SK-N-SH (cell line): ENCODE results near the gene MAST4. TPM values are rescaled to one million over a fixed set of nuclear protein-coding genes. Genes with fewer than 3 reads are reported as not detected.

Experiments
- CTCF ChIA-PET: fragments of 300-600, 350-600 bp; formaldehyde crosslinking; extraction: SDS; loops from one replicate; lab custom pipeline; 2021; lab: Yijun Ruan, JAX
- POLR2A ChIA-PET: fragments of 350-600 bp; sonication (Branson Sonifier 250); formaldehyde crosslinking; extraction: SDS; loops from one replicate; lab custom pipeline; 2020; ENCODE audit warnings: antibody characterized with exemption, inconsistent platforms; lab: Yijun Ruan, JAX
- DNase-seq: peaks from one replicate; pipeline ENCODE4 v3.0.0; 2012
- H2AFZ ChIP-seq: fragments of 200-600 bp; sonication (generic); 2 replicates; pipeline ENCODE4 v1.8.1; 2016; ENCODE audit warnings: antibody characterized with exemption, mild to moderate bottlenecking, low read depth
- H3F3A ChIP-seq: fragments of 200-600 bp; sonication (generic); replicated peaks from 2 replicates; pipeline ENCODE3; 2016; ENCODE audit warnings: antibody characterized with exemption, mild to moderate bottlenecking; ENCODE audit not compliant: insufficient read depth
- H3K27ac ChIP-seq, 2 experiments: fragments of 200-500 bp in 1 of 2; fragments of 200-600 bp in 1 of 2; sonication (Bioruptor generic) in 1 of 2; sonication (generic), shearing (Covaris generic) in 1 of 2; 2 replicates each; pipeline versions ENCODE4 v1.5.1 to v1.6.1; 2014 to 2016; ENCODE audit warnings: low read depth in 2 of 2, inconsistent platforms in 1 of 2, low read length in 1 of 2, mild to moderate bottlenecking in 1 of 2, mixed read lengths in 1 of 2
- H3K27me3 ChIP-seq: fragments of 200-600 bp; sonication (generic), shearing (Covaris generic); 2 replicates; pipeline ENCODE4 v1.6.1; 2016; ENCODE audit warnings: mixed run types; ENCODE audit not compliant: insufficient read depth
- H3K36me3 ChIP-seq, 2 experiments: fragments of 200-500 bp in 1 of 2; fragments of 200-600 bp in 1 of 2; sonication (Bioruptor generic) in 1 of 2; sonication (generic) in 1 of 2; replicated peaks in 1 of 2; 2 replicates each; pipeline versions ENCODE3 to v1.5.1; 2014 to 2016; ENCODE audit warnings: low read length in 1 of 2, mild to moderate bottlenecking in 1 of 2; ENCODE audit not compliant: insufficient read depth in 2 of 2, control insufficient read depth in 1 of 2
- H3K4me1 ChIP-seq, 2 experiments: fragments of 200-500 bp in 1 of 2; fragments of 200-600 bp in 1 of 2; sonication (Bioruptor generic) in 1 of 2; sonication (generic), shearing (Covaris generic) in 1 of 2; 2 replicates each; pipeline versions ENCODE4 v1.5.1 to v1.6.1; 2014 to 2016; ENCODE audit warnings: low read depth in 1 of 2, low read length in 1 of 2, mixed run types in 1 of 2; ENCODE audit not compliant: insufficient read depth in 2 of 2, control insufficient read depth in 1 of 2
- H3K4me2 ChIP-seq: fragments of 200-600 bp; sonication (generic), shearing (Covaris generic); 2 replicates; pipeline ENCODE4 v1.6.1; 2017; ENCODE audit warnings: mixed run types
- H3K4me3 ChIP-seq, 2 experiments: fragments of 200-500 bp in 1 of 2; fragments of 200-600 bp in 1 of 2; sonication (Bioruptor generic) in 1 of 2; sonication (generic), shearing (Covaris generic) in 1 of 2; 2 replicates each; pipeline versions ENCODE4 v1.5.1 to v1.8.1; 2014 to 2016; ENCODE audit warnings: low read depth in 2 of 2, inconsistent platforms in 1 of 2, low read length in 1 of 2, mild to moderate bottlenecking in 1 of 2, mixed read lengths in 1 of 2, moderate library complexity in 1 of 2
- H3K79me2 ChIP-seq: fragments of 200-600 bp; sonication (generic); 2 replicates; pipeline ENCODE4 v1.8.1; 2017; ENCODE audit warnings: mild to moderate bottlenecking; ENCODE audit not compliant: insufficient read depth
- H3K9ac ChIP-seq: fragments of 200-600 bp; sonication (generic); 2 replicates; pipeline ENCODE4 v1.6.1; 2017; ENCODE audit warnings: mixed run types
- H3K9me2 ChIP-seq: fragments of 200-600 bp; sonication (generic); 2 replicates; pipeline ENCODE4 v1.6.1; 2017; ENCODE audit warnings: mixed run types
- H3K9me3 ChIP-seq: fragments of 200-600 bp; sonication (generic); 2 replicates; pipeline ENCODE4 v1.6.1; 2017; ENCODE audit warnings: mixed run types, mild to moderate bottlenecking, moderate library complexity
- H4K20me1 ChIP-seq: fragments of 200-600 bp; sonication (generic); 2 replicates; pipeline ENCODE4 v1.6.1; 2017; ENCODE audit warnings: mild to moderate bottlenecking, mixed run types; ENCODE audit not compliant: insufficient read depth
- ELF1 ChIP-seq: IDR thresholded peaks from 2 replicates; pipeline ENCODE4 v1.4.0; 2012
- EP300 ChIP-seq, 2 experiments: IDR thresholded peaks; 2 replicates each; pipeline versions ENCODE4 v1.4.0 to v1.6.1; 2012; ENCODE audit warnings: borderline replicate concordance in 1 of 2, low read depth in 1 of 2, low read length in 1 of 2
- FOSL2 ChIP-seq: IDR thresholded peaks from 2 replicates; pipeline ENCODE4 v1.4.0; 2012; ENCODE audit warnings: low read depth, mild to moderate bottlenecking, moderate library complexity, borderline replicate concordance
- FOXJ3 ChIP-seq: sonication (generic); formaldehyde crosslinking; IDR thresholded peaks from 2 replicates; pipeline ENCODE4 v1.5.1; 2020; ENCODE audit warnings: mild to moderate bottlenecking, missing genetic modification reagents
- FOXM1 ChIP-seq: IDR thresholded peaks from 2 replicates; pipeline ENCODE4 v1.4.0; 2012; ENCODE audit warnings: low read depth, mild to moderate bottlenecking
- GATA2 ChIP-seq: sonication (generic); formaldehyde crosslinking; IDR thresholded peaks from 2 replicates; pipeline ENCODE4 v1.5.0; 2020; ENCODE audit warnings: mild to moderate bottlenecking, missing genetic modification reagents
- JUND ChIP-seq: IDR thresholded peaks from 2 replicates; pipeline ENCODE4 v1.4.0; 2012
- MEF2A ChIP-seq: IDR thresholded peaks from 2 replicates; pipeline ENCODE4 v1.4.0; 2012; ENCODE audit warnings: low read depth, borderline replicate concordance
- MXI1 ChIP-seq: IDR thresholded peaks from 2 replicates; pipeline ENCODE4 v1.6.1; 2012; ENCODE audit warnings: mild to moderate bottlenecking, low read depth, low read length, improper control_type of control experiment
- RAD21 ChIP-seq: IDR thresholded peaks from 2 replicates; pipeline ENCODE4 v1.6.1; 2012; ENCODE audit warnings: mild to moderate bottlenecking, low read length
- RCOR1 ChIP-seq: fragments of 150-350 bp; IDR thresholded peaks from 2 replicates; pipeline ENCODE4 v1.6.1; 2017; ENCODE audit warnings: antibody characterized with exemption, low read length
- RXRA ChIP-seq: IDR thresholded peaks from 2 replicates; pipeline ENCODE4 v1.4.0; 2012; ENCODE audit warnings: low read depth, mild to moderate bottlenecking, borderline replicate concordance
- SMC3 ChIP-seq: IDR thresholded peaks from 2 replicates; pipeline ENCODE4 v1.6.1; 2012; ENCODE audit warnings: low read depth, low read length, improper control_type of control experiment
- TAF1 ChIP-seq: IDR thresholded peaks from 2 replicates; pipeline ENCODE4 v1.6.1; 2012; ENCODE audit warnings: low read depth, mild to moderate bottlenecking, low read length, moderate library complexity, borderline replicate concordance
- TEAD4 ChIP-seq: IDR thresholded peaks from 2 replicates; pipeline ENCODE4 v1.4.0; 2012; ENCODE audit warnings: mild to moderate bottlenecking, borderline replicate concordance; ENCODE audit not compliant: insufficient read depth
- WGBS: methylation state at CpG from one replicate; pipeline ENCODE4 v1.1.6; 2017; ENCODE audit warnings: low lambda C conversion rate; 5-methylcytosine and 5-hydroxymethylcytosine counted together
- polyA plus RNA-seq, 3 experiments: library from polyadenylated mRNA; depleted of rRNA; stranded (reverse); fragments of >200 nt; gene quantifications; 2 replicates each; pipeline ENCODE4 v1.2.3, GENCODE V29; 2012
- TF ChIP-seq, protein P1 (sequence below): IDR thresholded peaks from 2 replicates; pipeline ENCODE4 v1.4.0; 2012; ENCODE audit warnings: low read depth, borderline replicate concordance
- TF ChIP-seq, protein P2 (sequence below): fragments of 150-350 bp; IDR thresholded peaks from 2 replicates; pipeline ENCODE4 v1.6.1; 2017; ENCODE audit warnings: antibody characterized with exemption, low read length, low read depth, borderline replicate concordance
- TF ChIP-seq, protein P3 (sequence below): fragments of 200-600 bp; sonication (generic); IDR thresholded peaks from 2 replicates; pipeline ENCODE4 v1.6.1; 2017; ENCODE audit warnings: antibody characterized with exemption, mild to moderate bottlenecking, moderate library complexity
- TF ChIP-seq, protein P4 (sequence below): IDR thresholded peaks from 2 replicates; pipeline ENCODE4 v1.4.0; 2012; ENCODE audit warnings: low read depth

MAST4 gene
- polyA plus RNA-seq, 1 of the 3 experiments (the other 2 are of a cell fraction), result 2.2 TPM

DNA sequence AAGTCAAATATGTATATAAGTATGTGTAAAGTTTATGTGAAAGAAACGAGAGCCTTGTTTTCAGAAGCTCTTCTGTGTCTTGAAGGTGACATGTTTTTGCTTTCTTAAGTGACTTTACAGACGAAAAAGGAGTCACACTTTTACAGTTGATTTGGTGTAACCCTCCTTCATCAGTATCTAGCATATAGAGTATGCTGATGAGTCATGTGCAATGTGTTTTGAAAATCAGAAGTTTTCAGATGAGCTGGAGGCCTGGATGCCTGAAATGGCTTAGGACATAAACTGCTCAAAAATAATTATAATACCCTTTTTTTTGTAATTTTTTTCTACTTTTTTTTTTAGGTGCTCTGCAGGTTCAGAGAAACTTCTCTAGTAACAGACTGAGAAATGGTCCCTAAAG is 390.9 kb downstream of the MAST4 start:
- Histone ChIP-seq H3K36me3 (no peaks in the 10 kb centered on the region), H3K79me2 (no peaks in the 10 kb centered on the region), H3K4me3 (no peak overlapping the region), H3K9me3 (no peaks in the 10 kb centered on the region), H3K27ac (no peak overlapping the region), H3K9me2 (no peaks in the 10 kb centered on the region), H3K9ac (no peak overlapping the region), H3K4me2 (no peak overlapping the region), H4K20me1 (no peaks in the 10 kb centered on the region), H3K27me3 (no peaks in the 10 kb centered on the region), H2AFZ (no peak overlapping the region), H3K4me1 (no peaks in the 10 kb centered on the region; a peak in 2 of 4 replicates), H3F3A (no peaks in the 10 kb centered on the region)
- no peak for TF ChIP-seq TAF1
- no peak for TF ChIP-seq EP300 (IDR thresholded peaks at IDR 0.05; ENCODE audit: borderline replicate concordance in 1 of 2, low read depth in 1 of 2, low read length in 1 of 2)
- TF ChIP-seq FOSL2, result no peak
- TF ChIP-seq, protein P1, sequence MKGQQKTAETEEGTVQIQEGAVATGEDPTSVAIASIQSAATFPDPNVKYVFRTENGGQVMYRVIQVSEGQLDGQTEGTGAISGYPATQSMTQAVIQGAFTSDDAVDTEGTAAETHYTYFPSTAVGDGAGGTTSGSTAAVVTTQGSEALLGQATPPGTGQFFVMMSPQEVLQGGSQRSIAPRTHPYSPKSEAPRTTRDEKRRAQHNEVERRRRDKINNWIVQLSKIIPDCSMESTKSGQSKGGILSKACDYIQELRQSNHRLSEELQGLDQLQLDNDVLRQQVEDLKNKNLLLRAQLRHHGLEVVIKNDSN, result no peak
- TF ChIP-seq ELF1, result no peak
- no peak for TF ChIP-seq TEAD4
- no peak for TF ChIP-seq FOXM1
- TF ChIP-seq MXI1, result no peak
- TF ChIP-seq FOXJ3 (CRISPR knock-in tag), result no peak
- TF ChIP-seq GATA2 (CRISPR knock-in tag), result no peak
- no peak for TF ChIP-seq SMC3
- TF ChIP-seq, protein P2, sequence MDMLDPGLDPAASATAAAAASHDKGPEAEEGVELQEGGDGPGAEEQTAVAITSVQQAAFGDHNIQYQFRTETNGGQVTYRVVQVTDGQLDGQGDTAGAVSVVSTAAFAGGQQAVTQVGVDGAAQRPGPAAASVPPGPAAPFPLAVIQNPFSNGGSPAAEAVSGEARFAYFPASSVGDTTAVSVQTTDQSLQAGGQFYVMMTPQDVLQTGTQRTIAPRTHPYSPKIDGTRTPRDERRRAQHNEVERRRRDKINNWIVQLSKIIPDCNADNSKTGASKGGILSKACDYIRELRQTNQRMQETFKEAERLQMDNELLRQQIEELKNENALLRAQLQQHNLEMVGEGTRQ, result no peak
- TF ChIP-seq RCOR1, result no peak
- TF ChIP-seq RAD21, result no peak
- TF ChIP-seq, protein P3, sequence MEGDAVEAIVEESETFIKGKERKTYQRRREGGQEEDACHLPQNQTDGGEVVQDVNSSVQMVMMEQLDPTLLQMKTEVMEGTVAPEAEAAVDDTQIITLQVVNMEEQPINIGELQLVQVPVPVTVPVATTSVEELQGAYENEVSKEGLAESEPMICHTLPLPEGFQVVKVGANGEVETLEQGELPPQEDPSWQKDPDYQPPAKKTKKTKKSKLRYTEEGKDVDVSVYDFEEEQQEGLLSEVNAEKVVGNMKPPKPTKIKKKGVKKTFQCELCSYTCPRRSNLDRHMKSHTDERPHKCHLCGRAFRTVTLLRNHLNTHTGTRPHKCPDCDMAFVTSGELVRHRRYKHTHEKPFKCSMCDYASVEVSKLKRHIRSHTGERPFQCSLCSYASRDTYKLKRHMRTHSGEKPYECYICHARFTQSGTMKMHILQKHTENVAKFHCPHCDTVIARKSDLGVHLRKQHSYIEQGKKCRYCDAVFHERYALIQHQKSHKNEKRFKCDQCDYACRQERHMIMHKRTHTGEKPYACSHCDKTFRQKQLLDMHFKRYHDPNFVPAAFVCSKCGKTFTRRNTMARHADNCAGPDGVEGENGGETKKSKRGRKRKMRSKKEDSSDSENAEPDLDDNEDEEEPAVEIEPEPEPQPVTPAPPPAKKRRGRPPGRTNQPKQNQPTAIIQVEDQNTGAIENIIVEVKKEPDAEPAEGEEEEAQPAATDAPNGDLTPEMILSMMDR, result no peak
- no peak for TF ChIP-seq JUND
- no peak for TF ChIP-seq RXRA
- TF ChIP-seq, protein P4, sequence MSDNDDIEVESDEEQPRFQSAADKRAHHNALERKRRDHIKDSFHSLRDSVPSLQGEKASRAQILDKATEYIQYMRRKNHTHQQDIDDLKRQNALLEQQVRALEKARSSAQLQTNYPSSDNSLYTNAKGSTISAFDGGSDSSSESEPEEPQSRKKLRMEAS, result no peak
- TF ChIP-seq MEF2A, result no peak
- POLR2A ChIA-PET, result no interaction called here
- CTCF ChIA-PET, result interaction anchor here (0.8 to 5.4 kb wide), 32 partner anchors 8 to 226 kb away, joined by 3 to 52 read pairs (median 4); no protein-coding TSS in a partner anchor
- no peak for DNase-seq
- 77% methylated on average over 2 of the region's 2 CpGs for WGBS
